NK-92 (cell line): Measurements from ENCODE around the gene PIAS4.

Experiments
- DNase-seq: peaks from one replicate; lab custom pipeline; 2025; ENCODE audit not compliant: unreplicated experiment; lab: John Stamatoyannopoulos, UW

Gene PIAS4

DNA sequence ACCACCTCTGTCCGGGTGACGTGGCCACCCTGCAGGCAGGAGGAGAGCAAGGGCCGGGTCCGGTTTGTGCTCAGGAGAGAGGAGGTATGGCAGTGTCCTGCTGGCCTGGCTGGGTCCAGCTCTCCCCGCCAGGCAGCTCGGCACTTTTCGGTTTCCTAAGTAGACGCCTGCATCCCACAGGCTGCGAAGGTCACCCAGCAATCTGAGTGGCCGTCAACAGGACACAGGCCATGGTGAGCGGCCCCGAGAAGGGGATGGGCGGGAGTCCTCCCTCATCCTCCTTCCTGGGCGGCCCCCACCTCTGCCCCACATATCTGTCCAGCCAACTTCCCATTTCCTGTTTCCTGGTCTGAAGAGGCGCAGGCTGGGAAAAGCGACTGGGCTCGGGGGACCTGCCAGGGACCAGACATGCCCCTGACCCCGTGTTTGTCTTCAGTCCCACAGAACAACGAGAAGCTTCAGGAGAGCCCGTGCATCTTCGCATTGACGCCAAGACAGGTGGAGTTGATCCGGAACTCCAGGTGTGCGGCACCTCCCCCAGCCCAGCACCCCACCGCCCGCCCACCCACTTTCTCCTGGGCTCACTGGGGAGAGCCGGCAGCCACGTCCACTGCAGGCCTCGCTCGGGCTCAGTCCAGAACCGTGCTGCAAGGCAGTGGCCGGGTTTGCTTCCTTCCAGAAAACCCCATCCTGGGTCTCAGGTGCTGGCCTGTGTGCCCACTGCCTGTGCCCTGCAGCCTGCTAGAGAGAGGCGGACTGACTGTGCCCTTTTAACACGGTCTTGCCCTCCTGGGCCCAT, 16.3 kb downstream of the PIAS4 start:
- DNase-seq, result no peak

DNA sequence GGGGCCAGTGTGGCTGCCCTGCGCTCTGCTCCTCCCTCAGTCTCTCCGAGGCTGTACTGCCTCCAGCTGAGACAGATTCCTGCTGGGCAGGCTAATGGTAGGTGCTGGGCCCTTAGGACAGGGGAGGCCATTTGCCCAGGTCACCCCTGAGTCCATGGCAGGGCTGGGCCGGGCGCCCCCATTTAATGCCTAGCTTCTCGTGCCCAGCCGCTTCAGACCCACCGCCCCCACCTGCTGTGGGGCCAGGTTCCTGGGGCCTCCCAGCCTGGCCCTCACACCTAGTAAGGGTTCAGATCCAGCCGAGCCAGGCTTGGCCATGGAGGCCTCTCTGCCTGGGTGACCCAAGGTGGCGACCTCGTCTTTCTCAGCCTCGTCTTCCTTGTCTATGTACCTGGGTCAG, 17.8 kb downstream of the PIAS4 start:
- DNase-seq, result no peak

DNA sequence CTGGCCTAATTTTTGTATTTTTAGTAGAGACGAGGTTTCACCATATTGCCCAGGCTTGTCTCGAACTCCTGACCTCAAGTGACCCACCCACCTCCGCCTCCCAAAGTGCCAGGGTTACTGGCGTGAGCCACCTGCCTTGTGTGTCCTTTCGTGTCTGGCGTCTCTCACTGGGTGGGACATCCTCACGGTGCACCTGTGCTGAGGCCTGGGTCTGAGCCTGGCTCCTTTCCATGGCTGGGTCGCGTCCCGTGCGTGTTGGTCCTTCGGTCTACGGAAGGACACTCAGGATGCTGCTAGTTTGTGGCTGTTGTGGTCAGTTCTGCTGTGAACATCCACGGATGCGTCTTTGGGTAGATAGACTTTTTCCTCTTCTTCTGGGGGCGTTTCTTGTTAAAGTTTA, 19.6 kb downstream of the PIAS4 start:
- DNase-seq, result no peak

DNA sequence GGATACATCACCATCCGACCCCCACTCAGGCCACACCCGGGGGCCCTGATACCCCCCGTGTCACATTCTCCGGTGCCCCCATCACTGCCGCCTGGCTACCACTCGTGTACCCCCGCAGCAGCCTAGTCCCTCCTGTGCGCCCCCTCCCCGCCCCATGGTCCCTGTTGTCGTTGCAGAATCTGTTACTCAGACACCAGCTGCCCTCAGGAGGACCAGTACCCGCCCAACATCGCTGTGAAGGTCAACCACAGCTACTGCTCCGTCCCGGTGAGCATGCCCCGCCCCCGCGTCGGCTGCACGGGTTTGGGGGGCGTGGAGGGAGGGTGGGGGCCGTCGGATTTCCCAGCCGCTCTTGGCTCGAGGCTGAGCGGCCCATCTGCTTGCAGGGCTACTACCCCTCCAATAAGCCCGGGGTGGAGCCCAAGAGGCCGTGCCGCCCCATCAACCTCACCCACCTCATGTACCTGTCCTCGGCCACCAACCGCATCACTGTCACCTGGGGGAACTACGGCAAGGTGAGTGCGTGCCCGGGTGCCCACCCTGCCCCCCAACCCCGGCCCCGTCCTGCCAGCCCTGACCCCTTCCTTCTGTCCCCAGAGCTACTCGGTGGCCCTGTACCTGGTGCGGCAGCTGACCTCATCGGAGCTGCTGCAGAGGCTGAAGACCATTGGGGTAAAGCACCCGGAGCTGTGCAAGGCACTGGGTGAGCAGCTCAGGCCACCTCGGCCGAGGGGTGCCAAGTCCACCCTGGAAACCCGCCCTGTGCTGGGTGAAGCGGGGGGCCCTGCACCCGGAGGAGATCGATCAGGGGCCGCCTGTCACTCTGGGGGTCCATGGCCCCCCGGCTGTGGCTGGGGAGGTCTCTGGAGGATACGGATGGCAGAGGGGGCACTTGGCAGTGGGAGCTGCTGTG, 21.1 kb downstream of the PIAS4 start:
- DNase-seq, result no peak

DNA sequence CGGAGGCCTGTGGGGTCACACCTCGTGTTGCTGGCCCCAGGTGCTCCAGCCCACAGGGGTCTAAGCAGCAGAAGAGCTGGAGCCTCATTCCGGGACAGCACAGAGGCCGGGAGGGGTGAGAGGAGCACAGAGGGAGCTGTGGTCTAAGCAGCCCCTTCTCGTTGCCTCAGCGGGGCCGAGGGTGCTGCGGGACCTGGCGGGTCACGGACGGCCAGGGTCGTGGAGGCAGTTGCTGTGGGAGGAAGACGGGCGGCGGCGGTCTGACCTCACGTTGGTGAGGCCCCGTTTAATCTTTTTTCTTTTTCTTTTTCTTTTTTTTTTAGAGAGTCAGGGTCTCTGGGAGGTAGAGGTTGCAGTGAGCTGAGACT, 21.7 kb downstream of the PIAS4 start:
- no peak for DNase-seq

DNA sequence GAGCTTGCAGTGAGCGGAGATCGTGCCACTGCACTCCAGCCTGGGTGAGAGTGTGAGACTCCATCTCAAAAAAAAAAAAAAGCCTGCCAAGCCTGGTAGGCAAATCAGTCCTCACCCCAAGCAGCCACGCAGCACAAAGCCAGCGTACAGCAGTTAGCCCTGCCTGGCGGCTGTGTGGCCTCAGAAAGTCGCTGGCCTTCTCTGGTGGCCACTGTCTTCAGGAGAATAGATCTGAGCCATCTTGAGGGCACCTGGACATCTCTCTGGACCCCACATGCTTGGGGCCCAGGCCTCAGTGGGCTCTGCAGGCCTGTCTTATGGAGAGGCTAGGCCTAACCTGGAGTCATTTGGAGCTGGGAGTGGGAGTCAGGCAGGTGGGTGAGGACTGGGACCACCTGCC, 23.0 kb downstream of the PIAS4 start:
- no peak for DNase-seq

DNA sequence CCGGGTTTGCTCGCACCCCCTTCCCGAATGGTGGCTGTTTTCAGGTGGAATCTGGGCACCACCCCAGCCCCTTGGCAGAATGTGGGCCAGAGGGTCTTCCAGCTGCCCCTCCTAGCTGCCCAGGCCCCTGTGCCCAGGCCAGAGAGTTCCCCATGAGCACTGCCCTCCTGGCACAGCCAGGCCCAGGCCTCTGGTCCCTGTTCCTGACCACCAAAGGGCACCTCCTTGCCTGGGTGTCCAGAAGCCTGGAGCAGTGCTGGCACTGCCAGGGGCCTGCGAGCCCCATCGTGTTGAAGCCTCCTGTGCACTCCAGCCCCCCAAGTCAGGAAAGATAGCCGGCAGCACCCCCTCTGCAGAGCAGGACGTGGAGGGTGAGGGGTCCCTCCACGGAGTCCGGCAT, 23.4 kb downstream of the PIAS4 start:
- no peak for DNase-seq

DNA sequence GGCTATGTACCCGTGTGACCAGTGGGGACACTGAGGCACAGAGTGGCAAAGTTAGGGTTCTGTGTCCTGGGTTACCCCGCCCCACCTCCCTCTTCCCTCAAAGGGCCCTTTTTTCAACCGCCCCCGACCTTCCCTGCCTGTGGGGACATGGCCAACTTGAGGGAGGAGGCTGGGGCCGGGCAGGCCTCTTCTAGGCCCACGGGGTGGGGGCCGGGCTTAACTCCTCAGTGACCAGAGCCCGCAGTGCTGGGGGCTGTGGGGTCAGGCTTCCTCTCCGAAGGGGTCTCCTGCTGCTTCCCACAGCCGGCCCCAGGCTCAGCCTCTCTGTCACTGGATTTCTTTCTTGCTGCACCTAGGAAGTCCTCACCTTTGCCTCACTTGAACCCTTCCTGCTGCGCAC, 23.9 kb downstream of the PIAS4 start:
- DNase-seq, result no peak

DNA sequence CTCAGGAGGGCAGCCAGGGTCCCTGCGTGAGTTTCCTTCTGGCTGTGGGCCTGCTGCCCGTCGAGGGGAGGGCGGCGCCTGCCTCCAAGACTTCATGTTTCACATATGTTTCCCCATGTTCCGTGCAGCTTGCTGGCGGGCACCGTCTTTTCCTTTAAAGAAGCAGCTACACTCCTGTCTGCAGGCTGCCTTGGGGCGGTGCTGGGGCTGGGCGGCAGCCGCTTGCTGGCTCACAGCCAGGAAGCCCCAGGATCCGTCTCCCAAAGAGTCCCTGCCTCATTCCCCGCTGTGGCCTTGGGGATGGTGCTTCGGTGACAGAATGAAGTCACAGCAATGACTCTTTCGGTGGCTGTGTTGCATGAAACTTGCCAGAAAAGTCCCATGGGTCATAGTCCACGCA, 24.9 kb downstream of the PIAS4 start:
- no peak for DNase-seq

DNA sequence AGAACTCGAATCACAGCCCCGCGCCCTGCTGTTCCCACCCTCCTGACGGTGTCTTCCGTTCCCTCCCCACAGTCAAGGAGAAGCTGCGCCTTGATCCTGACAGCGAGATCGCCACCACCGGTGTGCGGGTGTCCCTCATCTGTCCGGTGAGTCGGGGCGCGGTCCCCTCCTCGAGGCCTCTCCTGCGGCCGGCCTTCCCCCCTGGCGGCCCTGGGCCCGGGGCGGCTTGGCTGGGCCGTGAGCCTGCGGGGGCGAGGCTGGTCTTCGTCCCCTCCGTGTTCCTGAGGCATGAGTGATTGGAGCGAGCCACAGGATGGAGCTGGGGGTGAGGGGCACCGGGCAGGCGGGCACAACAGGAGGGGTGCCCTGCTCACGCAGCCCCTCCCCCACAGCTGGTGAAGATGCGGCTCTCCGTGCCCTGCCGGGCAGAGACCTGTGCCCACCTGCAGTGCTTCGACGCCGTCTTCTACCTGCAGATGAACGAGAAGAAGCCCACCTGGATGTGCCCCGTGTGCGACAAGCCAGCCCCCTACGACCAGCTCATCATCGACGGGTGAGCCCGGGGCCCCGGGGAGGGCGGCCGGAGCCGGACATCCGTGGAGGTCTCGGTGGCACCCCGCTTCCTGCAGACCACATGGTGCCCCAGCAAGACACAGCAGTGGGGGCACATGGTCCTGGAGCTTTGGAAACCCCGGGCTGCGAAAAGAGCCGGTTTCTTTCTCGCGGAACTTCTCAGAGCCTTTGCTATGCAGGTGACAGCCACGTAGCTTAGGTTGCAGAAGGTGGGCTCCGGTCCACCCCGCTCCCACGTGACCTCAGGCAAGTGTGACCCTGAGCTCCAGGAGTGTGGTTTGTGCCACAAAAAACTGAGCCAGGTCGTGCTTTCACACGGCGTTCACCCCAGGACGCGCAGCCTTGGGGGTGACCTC, 25.8 kb downstream of the PIAS4 start:
- DNase-seq, result no peak

DNA sequence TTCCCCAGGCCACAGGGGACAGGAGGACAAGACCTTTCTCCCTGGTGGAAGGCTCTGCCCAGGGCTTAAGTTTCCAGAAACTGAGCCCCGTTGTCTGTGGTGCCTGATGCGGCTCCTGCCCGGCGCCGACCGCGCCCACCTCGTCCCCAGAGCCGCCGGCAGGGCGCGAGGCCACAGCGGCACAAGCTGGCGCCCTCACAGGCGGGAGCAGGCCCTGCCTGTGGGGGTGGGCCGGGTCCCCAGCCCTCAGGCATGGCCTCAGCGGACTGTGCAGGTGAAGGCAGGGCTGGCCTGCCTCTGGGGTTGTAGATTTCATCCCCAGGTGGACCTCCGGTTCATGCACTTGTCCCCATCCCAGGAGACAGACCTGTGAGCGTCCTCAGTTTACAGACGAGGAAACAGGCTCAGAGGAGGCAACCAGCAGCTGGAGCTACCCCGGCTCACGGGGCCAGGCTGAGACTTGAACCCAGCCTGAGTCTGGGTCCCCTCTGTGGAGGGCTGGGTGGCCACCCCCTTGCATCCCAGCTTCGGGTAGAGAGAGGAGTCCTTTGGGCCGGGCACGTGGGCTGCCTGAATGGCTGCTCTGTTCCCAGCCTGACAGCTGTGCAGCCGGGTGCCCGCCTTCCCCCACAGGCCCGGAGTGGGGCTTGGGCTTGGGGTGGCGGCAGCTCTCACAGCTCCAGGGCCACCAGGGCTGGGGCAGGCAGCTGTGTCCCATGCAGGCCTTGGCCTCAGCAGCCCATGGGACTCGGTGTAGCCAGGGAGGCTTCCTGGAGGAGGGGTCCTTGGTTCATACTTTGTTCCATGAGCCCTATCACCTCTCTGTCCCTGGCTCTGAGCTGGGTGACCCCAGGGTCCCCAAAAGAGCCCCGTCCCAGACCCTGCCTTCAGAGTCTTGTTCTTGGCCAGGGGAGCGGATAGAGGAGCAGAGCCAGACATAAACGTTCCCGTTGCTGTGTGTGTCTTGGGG, 26.8 kb downstream of the PIAS4 start:
- no peak for DNase-seq

DNA sequence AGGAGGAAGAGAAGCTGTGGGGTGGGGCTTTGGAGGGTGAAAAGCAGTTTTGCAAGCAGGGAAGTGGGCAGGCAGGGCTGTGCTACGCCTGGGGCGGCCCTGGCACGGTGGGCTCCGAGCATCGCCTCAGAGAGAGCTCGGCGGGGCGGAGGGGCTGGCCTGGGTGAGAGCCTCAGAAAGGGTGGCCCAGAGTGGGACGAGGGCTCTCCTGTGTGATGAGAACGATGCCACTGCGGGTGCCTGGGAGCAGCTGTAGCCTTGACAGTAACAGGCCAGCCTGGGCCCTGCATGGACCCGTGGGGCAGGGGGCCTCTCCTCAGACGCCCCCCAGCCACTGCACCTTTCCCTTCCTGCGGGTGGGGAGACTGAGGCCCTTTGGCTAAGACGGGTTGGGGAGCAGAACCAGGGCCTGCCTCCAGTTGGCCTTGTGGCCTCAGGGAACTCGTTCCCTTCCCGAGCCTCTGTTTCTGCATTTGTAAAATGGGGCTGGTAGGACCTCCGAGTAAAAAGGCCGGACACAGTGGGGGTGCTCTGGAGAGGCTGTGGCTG, 27.6 kb downstream of the PIAS4 start:
- no peak for DNase-seq

DNA sequence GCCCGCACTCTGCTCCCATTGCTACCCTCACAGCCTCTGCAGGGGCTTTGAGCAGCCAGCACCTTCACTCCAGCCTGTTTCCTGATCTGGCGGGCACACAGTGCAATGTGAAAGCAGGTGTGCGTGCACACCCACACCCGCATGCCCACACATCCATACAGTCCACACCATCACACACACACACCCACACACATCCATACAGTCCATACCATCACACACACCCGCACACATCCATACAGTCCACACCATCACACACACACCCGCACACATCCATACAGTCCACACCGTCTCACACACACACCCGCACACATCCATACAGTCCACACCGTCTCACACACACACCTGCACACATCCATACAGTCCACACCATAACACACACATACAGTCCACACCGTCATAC, 28.0 kb downstream of the PIAS4 start:
- no peak for DNase-seq

DNA sequence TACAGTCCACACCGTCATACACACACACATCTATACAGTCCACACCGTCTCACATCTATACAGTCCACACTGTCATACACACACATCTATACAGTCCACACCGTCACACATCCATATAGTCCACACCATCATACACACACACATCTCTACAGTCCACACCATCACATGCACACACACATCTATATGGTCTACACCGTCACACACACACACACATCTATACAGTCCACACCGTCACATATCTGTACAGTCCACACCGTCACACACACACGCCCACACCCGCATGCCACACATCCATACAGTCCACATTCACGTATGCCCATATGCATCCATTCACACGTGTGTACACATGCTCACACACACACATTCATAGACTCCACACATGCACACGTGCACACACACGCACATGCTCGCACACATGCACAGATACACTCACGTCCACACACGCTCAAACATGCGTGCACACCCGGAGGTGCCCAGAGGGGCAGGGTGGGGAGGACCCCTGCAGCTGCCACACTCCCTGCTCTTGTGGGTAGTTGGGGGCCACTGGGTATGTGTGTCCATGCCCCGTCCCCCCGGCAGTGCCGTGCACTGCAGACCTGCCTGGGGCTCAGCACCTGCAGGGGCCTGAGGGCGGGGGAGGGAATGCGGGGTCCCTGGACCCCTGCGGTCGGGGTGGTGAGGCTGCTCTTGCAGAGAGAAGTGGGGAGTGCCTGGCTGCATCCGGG, 29.2 kb downstream of the PIAS4 start:
- no peak for DNase-seq

DNA sequence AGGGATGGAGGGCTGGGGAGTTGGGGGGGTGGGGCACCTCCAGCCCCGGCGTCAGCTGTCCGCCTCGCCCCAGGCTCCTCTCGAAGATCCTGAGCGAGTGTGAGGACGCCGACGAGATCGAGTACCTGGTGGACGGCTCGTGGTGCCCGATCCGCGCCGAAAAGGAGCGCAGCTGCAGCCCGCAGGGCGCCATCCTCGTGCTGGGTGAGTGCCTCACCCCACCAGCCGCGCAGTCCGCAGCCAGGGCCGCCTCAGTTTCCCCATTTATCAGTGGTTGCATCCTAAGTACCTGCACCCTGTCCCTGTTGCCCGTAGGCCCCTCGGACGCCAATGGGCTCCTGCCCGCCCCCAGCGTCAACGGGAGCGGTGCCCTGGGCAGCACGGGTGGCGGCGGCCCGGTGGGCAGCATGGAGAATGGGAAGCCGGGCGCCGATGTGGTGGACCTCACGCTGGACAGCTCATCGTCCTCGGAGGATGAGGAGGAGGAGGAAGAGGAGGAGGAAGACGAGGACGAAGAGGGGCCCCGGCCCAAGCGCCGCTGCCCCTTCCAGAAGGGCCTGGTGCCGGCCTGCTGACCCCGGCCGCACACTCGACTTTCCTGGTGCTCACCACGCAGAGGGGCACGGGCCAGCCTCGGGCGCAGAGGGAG, 29.9 kb downstream of the PIAS4 start:
- no peak for DNase-seq

DNA sequence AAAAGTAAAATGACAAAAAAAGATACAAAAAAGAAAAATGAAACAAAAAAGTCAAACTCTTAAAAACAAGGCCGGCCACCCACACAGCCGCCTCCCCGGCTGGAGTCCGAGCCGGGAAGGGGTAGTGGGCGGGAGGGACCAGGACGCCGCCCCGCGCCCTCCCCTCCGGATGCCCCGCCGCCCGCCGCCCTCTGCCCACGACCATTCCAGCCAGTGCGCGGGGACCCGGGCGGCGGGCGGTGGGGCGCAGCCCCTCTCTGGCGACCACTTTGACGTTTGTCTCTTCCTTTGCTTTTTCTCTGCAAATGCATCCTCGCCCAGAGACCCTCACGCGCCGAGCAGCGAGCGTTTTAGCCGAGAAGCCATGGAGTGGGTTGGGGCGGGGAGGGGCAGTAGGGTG, 30.5 kb downstream of the PIAS4 start:
- no peak for DNase-seq

DNA sequence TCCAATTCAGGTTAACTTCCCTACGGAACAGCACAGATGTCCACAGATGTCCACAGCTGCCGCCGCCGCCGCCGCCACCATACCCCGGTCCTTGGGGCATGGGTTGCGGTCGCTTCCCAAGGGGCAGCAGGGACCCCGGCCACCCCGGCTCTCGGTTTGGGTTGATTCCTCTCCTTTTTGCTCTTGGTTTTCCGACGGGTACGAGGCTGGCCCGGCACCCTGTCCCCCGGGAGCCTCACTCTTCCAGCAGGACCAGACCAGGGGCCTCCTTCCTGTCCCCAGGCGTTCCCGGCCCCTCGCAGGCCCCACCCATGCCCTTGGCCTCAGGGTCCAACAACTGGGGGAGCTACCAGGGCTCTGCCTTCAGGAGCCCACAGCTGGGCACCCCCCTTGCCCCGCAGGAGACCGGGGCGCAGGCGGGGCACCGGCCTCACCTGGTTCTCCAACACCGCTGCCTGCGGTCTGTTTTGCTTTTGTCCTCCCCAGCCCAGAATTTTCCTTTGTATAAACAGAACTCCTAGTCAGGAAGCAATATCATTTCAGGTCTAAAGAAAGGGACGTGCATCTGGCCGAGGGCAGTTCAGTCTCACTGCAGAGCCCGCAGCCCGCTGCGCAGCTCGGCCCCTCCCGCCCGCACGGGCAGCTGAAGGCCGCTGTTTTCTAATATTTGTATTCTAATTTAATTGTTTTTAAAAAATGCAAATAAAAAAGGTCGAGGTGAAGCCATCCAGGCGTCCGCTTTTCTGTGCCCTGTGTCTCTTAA, 31.3 kb downstream of the PIAS4 start:
- no peak for DNase-seq
